Neural cell (in vitro differentiated cells): ENCODE data around the gene CAMK1.

Experiments
- CTCF ChIP-seq: fragments of 450-650 bp; IDR thresholded peaks from 2 replicates; pipeline ENCODE4 v1.5.1; 2014; ENCODE audit warnings: antibody characterized with exemption, mild to moderate bottlenecking, moderate library complexity; ENCODE audit not compliant: poor library complexity, severe bottlenecking
- EP300 ChIP-seq: fragments of 450-650 bp; conservative IDR thresholded peaks from 2 replicates; pipeline ENCODE4 v1.6.1; 2014; ENCODE audit warnings: antibody characterized with exemption, mild to moderate bottlenecking, moderate library complexity; ENCODE audit not compliant: poor library complexity, severe bottlenecking
- POLR2AphosphoS5 ChIP-seq: IDR thresholded peaks from 2 replicates; pipeline ENCODE4 v1.6.1; 2012
- REST ChIP-seq: IDR thresholded peaks from 2 replicates; pipeline ENCODE4 v1.6.1; 2012; ENCODE audit warnings: borderline replicate concordance

GRCh38 chr3:9779721-9780457 is 10.1 kb upstream of the CAMK1 start:
- TF ChIP-seq POLR2AphosphoS5 (no peak), EP300 (no peak), CTCF (no peak), REST (no peak)
